ENCODE results near the gene ZBTB25.

GRCh38 chr14:64412237-64412636 lies 91.4 kb downstream of the ZBTB25 start:
- TF ChIP-seq MAX (IDR thresholded peaks at IDR 0.05; ENCODE audit: low read depth) (no peak), POLR2AphosphoS5 (IDR thresholded peaks at IDR 0.05; ENCODE audit: low read depth, low read length) (no peak)

All from SK-N-SH (cell line).